Measurements from ENCODE around the gene MLLT6.

Gene MLLT6

GRCh38 chr17:38729368-38729885 is 24.4 kb downstream of the MLLT6 start:
- no peak for DNase-seq

GRCh38 chr17:38729886-38730525 is 24.9 kb downstream of the MLLT6 start, which contains the start of gene CISD3:
TSS of gene CISD3 (plus strand) at chr17:38730341. CDS start at chr17:38730359, 18 bp downstream.
- peak; percentile 86 for DNase-seq

- DNase-seq = peak; percentile 60
These were observed 25.7 kb downstream of the MLLT6 start for GRCh38 chr17:38730526-38731379.

GRCh38 chr17:38731526-38732294 is 26.6 kb downstream of the MLLT6 start:
- DNase-seq = no peak

- DNase-seq = no peak
These were observed 27.6 kb downstream of the MLLT6 start for GRCh38 chr17:38732376-38733281.

- DNase-seq = no peak
These were observed 28.4 kb downstream of the MLLT6 start for GRCh38 chr17:38733282-38733981.

- DNase-seq = no peak
These were observed 29.2 kb downstream of the MLLT6 start for GRCh38 chr17:38733982-38734973.

- peak; percentile 61 for DNase-seq
These were observed 30.3 kb downstream of the MLLT6 start for GRCh38 chr17:38735161-38735997.

- no peak for DNase-seq
These were observed 33.1 kb downstream of the MLLT6 start for GRCh38 chr17:38738007-38738662.

- no peak for DNase-seq
These were observed 33.6 kb downstream of the MLLT6 start for GRCh38 chr17:38738686-38739085.

GRCh38 chr17:38739305-38739704 is 34.2 kb downstream of the MLLT6 start:
- no peak for DNase-seq

- no peak for DNase-seq
These were observed 35.0 kb downstream of the MLLT6 start for GRCh38 chr17:38740044-38740443.

GRCh38 chr17:38740806-38741205 is 35.7 kb downstream of the MLLT6 start:
- DNase-seq = no peak

GRCh38 chr17:38741461-38741860 is 36.4 kb downstream of the MLLT6 start:
- no peak for DNase-seq

- DNase-seq = no peak
These were observed 36.9 kb downstream of the MLLT6 start for GRCh38 chr17:38741921-38742410.

GRCh38 chr17:38742411-38743308 is 37.6 kb downstream of the MLLT6 start:
- peak; percentile 70 for DNase-seq

GRCh38 chr17:38743556-38744171 is 38.6 kb downstream of the MLLT6 start:
- DNase-seq = peak; percentile 87
